GM12878 (cell line): ENCODE results near the gene TJAP1. TPM values are rescaled to one million over a fixed set of nuclear protein-coding genes. Genes with fewer than 3 reads are reported as not detected.

Source experiments
- DPF2 ChIP-seq: fragments of 450-650 bp; IDR thresholded peaks from 2 replicates; pipeline ENCODE4 v1.6.1; 2017; ENCODE audit warnings: mild to moderate bottlenecking
- IKZF1 ChIP-seq: fragments of 450-650 bp; conservative IDR thresholded peaks from 2 replicates; pipeline ENCODE4 v1.6.1; 2017; ENCODE audit warnings: antibody characterized with exemption, mild to moderate bottlenecking
- YY1 ChIP-seq: IDR thresholded peaks from 2 replicates; pipeline ENCODE4 v1.6.1; 2011; ENCODE audit warnings: low read depth, mild to moderate bottlenecking, low read length
- microRNA-seq: library from miRNA; unstranded; fragments of <30 nt; microRNA quantifications from one replicate; pipeline ENCODE4, GENCODE V29; 2018
- polyA plus RNA-seq, 11 experiments: library from polyadenylated mRNA; depleted of rRNA in 4 of 11; unstranded in 6 of 11; stranded (reverse) in 5 of 11; fragments of >200 nt; fragmentation: Nextera tagmentation in 4 of 11; fragmentation: Illumina TruSeq in 1 of 11; extraction: Ambion mirVana in 4 of 11; extraction: Trizol in 1 of 11; gene quantifications; 1 replicate in 1 of 11; 2 replicates in 10 of 11; pipeline versions ENCODE4 v1.2.1 to v1.2.3, GENCODE V29; 2011 to 2016; ENCODE audit warnings: inconsistent platforms in 2 of 11, missing spikeins in 2 of 11, low read depth in 1 of 11
- small RNA-seq: library from RNA; depleted of rRNA; stranded (forward); fragments of <200 nt; gene quantifications from one replicate; pipeline ENCODE3, GENCODE V24; 2014
- total RNA-seq, 4 experiments: library from RNA; depleted of rRNA in 3 of 4; stranded (reverse); fragments of >200 nt in 3 of 4; fragmentation: Illumina TruSeq in 1 of 4; extraction: Trizol in 1 of 4; gene quantifications; 2 replicates each; pipeline versions ENCODE4 v1.2.1 to v1.2.3, GENCODE V29; 2013 to 2021

TJAP1 gene
- total and polyA plus RNA-seq, 10 of the 15 experiments (the other 5 are each of a cell fraction or from before 2014, with no cell fraction given), result 0.11 to 22.6 (median 12.8) TPM

DNA sequence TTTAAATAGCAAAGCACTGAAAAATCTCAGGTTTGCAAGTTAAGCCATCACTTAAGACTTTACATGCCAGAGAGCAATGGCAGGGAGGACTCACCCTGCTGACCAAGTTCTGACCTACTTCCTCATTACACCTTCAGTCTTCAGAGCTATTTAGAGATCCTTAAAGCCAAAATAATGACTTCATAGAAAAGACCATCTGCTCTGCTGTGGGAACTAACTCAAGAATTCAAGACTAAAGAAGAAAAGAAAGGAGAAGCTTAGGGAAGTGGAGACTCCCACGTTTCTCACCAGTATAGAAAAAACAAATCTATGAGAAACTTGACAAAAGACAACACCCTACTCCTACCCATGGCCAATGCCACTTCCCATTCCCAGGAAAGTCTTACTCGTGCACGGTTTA, 69.9 kb downstream of the TJAP1 start (continued):
- peak; percentile 52 for TF ChIP-seq IKZF1
- no peak for TF ChIP-seq YY1
- 0 out of 2 replicates have a peak, but pooled peaks have one; percentile 17 for TF ChIP-seq DPF2

Small RNA genes within 50 kb of the gene (microRNA-seq; reads per million reads assigned to microRNA genes)
- 0.56 reads per million for gene MIR6780B

Small RNA genes within 50 kb of the gene (small RNA-seq; reads per million reads assigned to genes)
- gene MIR6780B (not detected), gene RF00426 (not detected), gene RNU6-1113P (not detected)

Other genes with a start within 250 kb of the TJAP1 start
Only the 7 nearest of the 16 such genes appear.
- gene ABCC10, start 50.0 kb upstream of the TJAP1 start, total RNA-seq (2014; rRNA removed), result 6.9 and 7.7 TPM in 2 replicates
- gene ABCC10, start 50.0 kb upstream of the TJAP1 start, total RNA-seq (2014; rRNA removed; fragmentation: Illumina TruSeq; extraction: Trizol), result 5.1 and 5.9 TPM in 2 replicates
- 13.2 and 18.2 TPM in 2 replicates for gene ABCC10, start 50.0 kb upstream of the TJAP1 start, total RNA-seq (2021)
- gene ABCC10, start 50.0 kb upstream of the TJAP1 start, polyA plus RNA-seq (2011; rRNA removed), result 4.2 and 5.6 TPM in 2 replicates
- 5.4 and 9.5 TPM in 2 replicates for gene ABCC10, start 50.0 kb upstream of the TJAP1 start, polyA plus RNA-seq (2014; fragmentation: Illumina TruSeq; extraction: Trizol)
- under 1 TPM; 0.80 to 0.82 TPM for gene ABCC10, start 50.0 kb upstream of the TJAP1 start, polyA plus RNA-seq (2014; fragmentation: Nextera tagmentation; extraction: Ambion mirVana)
- gene ABCC10, start 50.0 kb upstream of the TJAP1 start, polyA plus RNA-seq (2014; rRNA removed), result 9.5 and 10.9 TPM in 2 replicates
- gene ABCC10, start 50.0 kb upstream of the TJAP1 start, polyA plus RNA-seq (2016; fragmentation: Nextera tagmentation; extraction: Ambion mirVana), result 1 to 10 TPM; 8.6 to 9.5 TPM
- 0.11 and 0.34 TPM in 2 replicates for gene DLK2, start 22.0 kb upstream of the TJAP1 start, total RNA-seq (2014; rRNA removed)
- not detected in 2 replicates for gene DLK2, start 22.0 kb upstream of the TJAP1 start, total RNA-seq (2014; rRNA removed; fragmentation: Illumina TruSeq; extraction: Trizol)
- gene DLK2, start 22.0 kb upstream of the TJAP1 start, total RNA-seq (2021), result 0.38 and 0.40 TPM in 2 replicates
- gene DLK2, start 22.0 kb upstream of the TJAP1 start, polyA plus RNA-seq (2011; rRNA removed), result 0.10 and 0.37 TPM in 2 replicates
- not detected in 2 replicates for gene DLK2, start 22.0 kb upstream of the TJAP1 start, polyA plus RNA-seq (2014; fragmentation: Illumina TruSeq; extraction: Trizol)
- gene DLK2, start 22.0 kb upstream of the TJAP1 start, polyA plus RNA-seq (2014; fragmentation: Nextera tagmentation; extraction: Ambion mirVana), result under 1 TPM in 1 of 2 experiments, not detected in 1; 0.03 TPM
- gene DLK2, start 22.0 kb upstream of the TJAP1 start, polyA plus RNA-seq (2014; rRNA removed), result 0.47 and 0.55 TPM in 2 replicates
- under 1 TPM in 1 of 2 experiments, not detected in 1; 0.40 TPM for gene DLK2, start 22.0 kb upstream of the TJAP1 start, polyA plus RNA-seq (2016; fragmentation: Nextera tagmentation; extraction: Ambion mirVana)
- gene LRRC73, start 32.8 kb downstream of the TJAP1 start, total RNA-seq (2014; rRNA removed), result not detected in 2 replicates
- not detected in 2 replicates for gene LRRC73, start 32.8 kb downstream of the TJAP1 start, total RNA-seq (2014; rRNA removed; fragmentation: Illumina TruSeq; extraction: Trizol)
- 0.13 and 0.19 TPM in 2 replicates for gene LRRC73, start 32.8 kb downstream of the TJAP1 start, total RNA-seq (2021)
- not detected in 2 replicates for gene LRRC73, start 32.8 kb downstream of the TJAP1 start, polyA plus RNA-seq (2011; rRNA removed)
- gene LRRC73, start 32.8 kb downstream of the TJAP1 start, polyA plus RNA-seq (2014; fragmentation: Illumina TruSeq; extraction: Trizol), result not detected in 2 replicates
- not detected for gene LRRC73, start 32.8 kb downstream of the TJAP1 start, polyA plus RNA-seq (2014; fragmentation: Nextera tagmentation; extraction: Ambion mirVana)
- 0.09 TPM in 1 of 2 replicates, not detected in the other for gene LRRC73, start 32.8 kb downstream of the TJAP1 start, polyA plus RNA-seq (2014; rRNA removed)
- not detected for gene LRRC73, start 32.8 kb downstream of the TJAP1 start, polyA plus RNA-seq (2016; fragmentation: Nextera tagmentation; extraction: Ambion mirVana)
- 45.0 and 46.5 TPM in 2 replicates for gene YIPF3, start 39.4 kb downstream of the TJAP1 start, total RNA-seq (2014; rRNA removed)
- gene YIPF3, start 39.4 kb downstream of the TJAP1 start, total RNA-seq (2014; rRNA removed; fragmentation: Illumina TruSeq; extraction: Trizol), result 20.2 and 20.5 TPM in 2 replicates
- gene YIPF3, start 39.4 kb downstream of the TJAP1 start, total RNA-seq (2021), result 43.0 and 47.6 TPM in 2 replicates
- gene YIPF3, start 39.4 kb downstream of the TJAP1 start, polyA plus RNA-seq (2011; rRNA removed), result 38.2 and 88.8 TPM in 2 replicates
- 33.5 and 42.4 TPM in 2 replicates for gene YIPF3, start 39.4 kb downstream of the TJAP1 start, polyA plus RNA-seq (2014; fragmentation: Illumina TruSeq; extraction: Trizol)
- 10 to 100 TPM; 25.0 to 29.8 TPM for gene YIPF3, start 39.4 kb downstream of the TJAP1 start, polyA plus RNA-seq (2014; fragmentation: Nextera tagmentation; extraction: Ambion mirVana)
- gene YIPF3, start 39.4 kb downstream of the TJAP1 start, polyA plus RNA-seq (2014; rRNA removed), result 36.6 and 44.3 TPM in 2 replicates
- 10 to 100 TPM; 60.4 TPM for gene YIPF3, start 39.4 kb downstream of the TJAP1 start, polyA plus RNA-seq (2016; fragmentation: Nextera tagmentation; extraction: Ambion mirVana)
- 40.0 and 42.8 TPM in 2 replicates for gene POLR1C, start 39.5 kb downstream of the TJAP1 start, total RNA-seq (2014; rRNA removed)
- gene POLR1C, start 39.5 kb downstream of the TJAP1 start, total RNA-seq (2014; rRNA removed; fragmentation: Illumina TruSeq; extraction: Trizol), result 39.0 and 40.7 TPM in 2 replicates
- gene POLR1C, start 39.5 kb downstream of the TJAP1 start, total RNA-seq (2021), result 48.9 and 51.2 TPM in 2 replicates
- gene POLR1C, start 39.5 kb downstream of the TJAP1 start, polyA plus RNA-seq (2011; rRNA removed), result 93.5 and 108 TPM in 2 replicates
- 63.9 and 96.9 TPM in 2 replicates for gene POLR1C, start 39.5 kb downstream of the TJAP1 start, polyA plus RNA-seq (2014; fragmentation: Illumina TruSeq; extraction: Trizol)
- gene POLR1C, start 39.5 kb downstream of the TJAP1 start, polyA plus RNA-seq (2014; fragmentation: Nextera tagmentation; extraction: Ambion mirVana), result 100 to 1,000 TPM; 164 to 180 TPM
- gene POLR1C, start 39.5 kb downstream of the TJAP1 start, polyA plus RNA-seq (2014; rRNA removed), result 51.2 and 53.9 TPM in 2 replicates
- gene POLR1C, start 39.5 kb downstream of the TJAP1 start, polyA plus RNA-seq (2016; fragmentation: Nextera tagmentation; extraction: Ambion mirVana), result 10 to 100 TPM; 68.5 to 72.1 TPM
- gene XPO5, start 98.5 kb downstream of the TJAP1 start, total RNA-seq (2014; rRNA removed), result 42.1 and 55.9 TPM in 2 replicates
- 33.3 and 34.3 TPM in 2 replicates for gene XPO5, start 98.5 kb downstream of the TJAP1 start, total RNA-seq (2014; rRNA removed; fragmentation: Illumina TruSeq; extraction: Trizol)
- 56.9 and 76.0 TPM in 2 replicates for gene XPO5, start 98.5 kb downstream of the TJAP1 start, total RNA-seq (2021)
- 56.8 and 68.5 TPM in 2 replicates for gene XPO5, start 98.5 kb downstream of the TJAP1 start, polyA plus RNA-seq (2011; rRNA removed)
- gene XPO5, start 98.5 kb downstream of the TJAP1 start, polyA plus RNA-seq (2014; fragmentation: Illumina TruSeq; extraction: Trizol), result 40.2 and 48.0 TPM in 2 replicates
- 10 to 100 TPM; 11.3 to 21.7 TPM for gene XPO5, start 98.5 kb downstream of the TJAP1 start, polyA plus RNA-seq (2014; fragmentation: Nextera tagmentation; extraction: Ambion mirVana)
- gene XPO5, start 98.5 kb downstream of the TJAP1 start, polyA plus RNA-seq (2014; rRNA removed), result 41.0 and 41.1 TPM in 2 replicates
- 10 to 100 TPM; 38.2 to 49.6 TPM for gene XPO5, start 98.5 kb downstream of the TJAP1 start, polyA plus RNA-seq (2016; fragmentation: Nextera tagmentation; extraction: Ambion mirVana)
- 16.5 and 17.8 TPM in 2 replicates for gene POLH, start 98.6 kb downstream of the TJAP1 start, total RNA-seq (2014; rRNA removed)
- 16.2 and 17.7 TPM in 2 replicates for gene POLH, start 98.6 kb downstream of the TJAP1 start, total RNA-seq (2014; rRNA removed; fragmentation: Illumina TruSeq; extraction: Trizol)
- gene POLH, start 98.6 kb downstream of the TJAP1 start, total RNA-seq (2021), result 22.8 and 28.0 TPM in 2 replicates
- 33.6 and 43.4 TPM in 2 replicates for gene POLH, start 98.6 kb downstream of the TJAP1 start, polyA plus RNA-seq (2011; rRNA removed)
- gene POLH, start 98.6 kb downstream of the TJAP1 start, polyA plus RNA-seq (2014; fragmentation: Illumina TruSeq; extraction: Trizol), result 19.6 and 19.7 TPM in 2 replicates
- 1 to 10 TPM; 5.5 to 6.3 TPM for gene POLH, start 98.6 kb downstream of the TJAP1 start, polyA plus RNA-seq (2014; fragmentation: Nextera tagmentation; extraction: Ambion mirVana)
- gene POLH, start 98.6 kb downstream of the TJAP1 start, polyA plus RNA-seq (2014; rRNA removed), result 12.3 and 13.1 TPM in 2 replicates
- gene POLH, start 98.6 kb downstream of the TJAP1 start, polyA plus RNA-seq (2016; fragmentation: Nextera tagmentation; extraction: Ambion mirVana), result 10 to 100 TPM; 23.5 to 26.0 TPM